C1 segment of cervical spinal cord (tissue), 14 donors: ENCODE data around the gene FHIP1B.

Experiments
- DNase-seq, 14 donors: peaks; one replicate each; lab custom pipeline; 2025; lab: John Stamatoyannopoulos, UW

Gene FHIP1B

DNA sequence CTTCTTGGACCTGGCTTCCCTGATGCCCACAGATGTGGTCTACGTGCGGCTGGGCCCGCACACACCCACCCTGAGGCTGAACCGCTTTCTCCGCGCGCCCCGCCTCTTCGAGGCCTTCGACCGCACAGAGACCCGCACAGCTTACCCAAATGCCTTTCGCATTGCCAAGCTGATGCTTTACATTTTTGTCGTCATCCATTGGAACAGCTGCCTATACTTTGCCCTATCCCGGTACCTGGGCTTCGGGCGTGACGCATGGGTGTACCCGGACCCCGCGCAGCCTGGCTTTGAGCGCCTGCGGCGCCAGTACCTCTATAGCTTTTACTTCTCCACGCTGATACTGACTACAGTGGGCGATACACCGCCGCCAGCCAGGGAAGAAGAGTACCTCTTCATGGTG is 5.7 kb upstream of the FHIP1B start:
- DNase-seq: no peak

DNA sequence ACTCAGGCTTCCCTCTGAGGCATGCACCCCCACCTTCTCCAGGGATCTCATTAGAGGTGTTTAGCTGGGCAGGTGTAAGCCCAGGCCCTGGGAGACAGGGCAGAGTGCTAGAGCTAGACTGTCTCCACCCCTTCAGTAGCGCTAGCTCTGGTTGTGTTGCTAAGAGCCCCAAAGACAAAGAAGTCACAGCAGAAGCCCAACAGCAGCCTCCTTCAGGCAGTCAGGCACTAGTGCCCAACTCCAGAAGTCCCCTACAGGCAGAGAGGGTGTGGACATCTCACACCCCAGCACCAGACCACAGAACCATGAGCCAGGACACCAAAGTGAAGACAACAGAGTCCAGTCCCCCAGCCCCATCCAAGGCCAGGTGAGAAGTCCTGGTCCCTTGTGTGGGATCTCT is 4.5 kb upstream of the FHIP1B start, which contains the start of gene CNGA4:
Gene CNGA4, plus strand, starts transcription at position 188 of the 400 bp plus-strand sequence. Its CDS starts 118 bp downstream, at position 306.
- DNase-seq: no peak

DNA sequence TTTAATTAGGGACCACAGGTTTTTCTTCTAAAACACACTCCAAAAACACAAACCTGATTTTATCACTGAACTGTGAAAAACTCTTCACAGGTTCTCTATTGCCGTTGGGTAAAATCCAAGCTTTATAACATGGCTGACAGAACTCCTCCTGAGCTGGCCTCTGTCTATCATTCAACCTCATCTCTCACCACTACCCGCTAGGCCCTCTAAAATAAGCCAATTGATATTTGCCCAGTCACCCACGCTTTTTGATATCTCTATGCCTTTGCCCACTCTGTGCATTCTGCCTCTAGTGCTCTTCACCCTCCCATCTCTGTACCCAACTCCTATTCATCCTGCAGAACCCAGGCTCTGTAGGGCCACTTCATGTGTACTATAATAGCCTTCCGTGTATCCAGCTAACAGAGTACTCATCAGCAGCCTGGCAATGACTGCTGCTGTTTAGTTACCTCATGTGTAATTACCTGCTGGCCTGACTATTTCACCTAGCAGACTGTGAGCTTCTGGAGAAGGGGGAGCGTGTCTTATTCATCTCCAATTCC is 3.4 kb upstream of the FHIP1B start:
- DNase-seq: no peak

DNA sequence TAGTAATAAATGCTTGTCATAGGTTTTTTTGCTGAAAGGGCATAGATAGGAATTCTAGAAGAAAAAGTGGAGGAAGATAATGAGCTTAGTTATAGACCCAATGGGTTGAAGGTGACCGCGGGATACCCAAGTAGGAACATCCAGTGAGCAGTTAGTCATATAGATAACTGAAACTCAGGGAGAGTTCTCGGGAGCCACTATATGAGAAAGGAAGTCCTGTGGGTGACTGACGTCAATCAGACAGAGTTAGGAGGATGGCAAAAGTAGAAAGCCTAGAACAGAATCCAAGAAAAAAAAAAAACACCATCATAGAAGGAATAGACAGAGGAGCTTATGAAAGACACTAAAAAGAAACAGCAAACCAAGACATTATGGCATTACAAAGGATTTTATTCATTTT is 2.8 kb upstream of the FHIP1B start:
- DNase-seq: no peak

DNA sequence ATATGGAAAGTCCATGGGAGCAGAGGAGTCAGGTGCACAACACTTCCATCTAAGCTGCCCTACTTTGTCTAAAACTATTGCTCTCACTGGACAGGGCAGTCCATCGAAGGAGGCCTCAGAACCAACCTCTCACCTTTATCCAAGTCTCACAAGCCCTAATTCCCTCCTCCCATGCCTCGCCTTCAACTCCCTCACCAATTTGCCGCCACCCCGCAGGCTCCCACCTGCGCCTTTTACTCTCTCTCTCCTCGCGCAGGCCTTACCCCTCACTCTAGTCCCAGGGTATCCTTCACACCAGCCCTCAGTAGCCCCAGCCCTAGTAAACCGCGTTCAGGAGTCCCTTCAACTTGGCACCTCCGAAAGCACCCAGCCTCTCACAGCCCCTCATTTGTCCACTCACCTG is 451 bp downstream of the FHIP1B start:
- DNase-seq: no peak

DNA sequence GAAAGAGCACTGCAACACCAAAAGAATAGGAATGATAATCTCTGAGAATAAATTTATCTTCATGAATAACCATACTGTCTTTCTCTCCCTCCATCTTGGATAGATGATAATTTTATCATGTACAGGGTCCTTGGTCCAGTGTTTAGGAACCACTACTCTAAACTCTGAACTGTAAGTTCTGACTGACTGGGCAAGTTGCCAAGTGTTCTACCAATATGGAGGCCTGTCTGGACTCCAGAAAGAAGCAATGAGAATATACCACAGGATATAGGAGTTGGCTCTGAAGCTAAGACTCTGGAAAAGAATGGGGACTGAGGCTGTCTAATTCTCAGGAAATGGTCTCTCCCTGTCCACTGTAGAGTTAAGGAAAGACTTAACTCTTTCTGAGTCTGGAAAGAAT is 1.5 kb downstream of the FHIP1B start:
- DNase-seq: no peak

DNA sequence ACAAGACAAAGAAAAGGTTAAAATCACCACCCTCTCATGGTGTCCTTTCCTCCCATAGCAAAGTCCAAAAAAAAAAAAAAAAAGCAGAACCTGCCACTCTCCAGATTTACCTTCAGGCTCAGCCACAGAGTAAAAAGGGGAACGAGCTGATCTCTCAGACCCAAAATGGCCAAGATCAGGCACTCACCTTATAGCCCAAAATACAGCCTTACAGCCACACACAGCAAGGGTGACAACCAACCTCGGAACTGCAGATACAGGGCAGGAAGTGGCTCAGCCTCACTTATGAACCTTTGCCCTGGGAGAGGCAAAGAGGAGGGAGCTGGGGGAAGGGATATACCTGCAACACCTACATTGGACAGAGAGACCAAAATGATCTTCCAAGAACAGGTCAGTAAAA is 4.5 kb downstream of the FHIP1B start:
- DNase-seq: no peak

DNA sequence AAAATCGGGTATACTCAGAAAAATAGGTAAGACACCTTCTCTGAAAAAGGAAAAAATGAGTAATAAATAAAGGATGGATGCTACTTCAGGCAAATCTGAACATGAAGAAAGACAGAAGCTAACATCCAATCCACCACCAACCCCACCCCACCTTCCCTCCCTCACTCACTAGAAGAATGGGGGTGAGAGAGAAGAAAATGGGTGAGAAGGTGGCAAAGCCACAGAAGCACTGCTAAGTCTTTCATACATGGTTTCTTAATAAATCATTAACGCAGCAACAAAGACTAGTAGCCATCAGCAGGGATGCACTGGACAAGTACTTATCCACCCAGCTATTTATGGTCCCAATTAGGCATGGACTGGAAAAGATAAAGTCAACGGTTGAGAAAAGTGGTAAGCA is 5.9 kb downstream of the FHIP1B start:
- DNase-seq: no peak

DNA sequence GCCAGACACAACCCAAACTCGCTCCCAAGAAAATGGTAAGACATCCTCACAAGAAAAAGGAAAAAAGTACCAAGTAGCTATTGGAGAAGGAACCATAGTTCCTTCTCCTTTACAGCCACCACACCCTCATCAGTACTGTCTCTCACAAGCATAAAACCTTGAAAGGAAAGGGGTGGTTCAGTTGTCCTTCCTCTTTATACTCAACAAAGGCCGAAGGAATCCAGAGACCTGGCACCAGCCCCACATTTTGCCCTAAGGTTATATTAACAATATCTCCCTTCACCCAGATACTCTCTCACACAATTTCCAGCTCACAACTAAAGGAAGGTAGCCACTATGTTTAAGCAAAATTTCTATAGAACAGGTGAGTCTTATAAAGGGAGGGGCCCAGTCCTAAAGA is 8.5 kb downstream of the FHIP1B start:
- no peak for DNase-seq

DNA sequence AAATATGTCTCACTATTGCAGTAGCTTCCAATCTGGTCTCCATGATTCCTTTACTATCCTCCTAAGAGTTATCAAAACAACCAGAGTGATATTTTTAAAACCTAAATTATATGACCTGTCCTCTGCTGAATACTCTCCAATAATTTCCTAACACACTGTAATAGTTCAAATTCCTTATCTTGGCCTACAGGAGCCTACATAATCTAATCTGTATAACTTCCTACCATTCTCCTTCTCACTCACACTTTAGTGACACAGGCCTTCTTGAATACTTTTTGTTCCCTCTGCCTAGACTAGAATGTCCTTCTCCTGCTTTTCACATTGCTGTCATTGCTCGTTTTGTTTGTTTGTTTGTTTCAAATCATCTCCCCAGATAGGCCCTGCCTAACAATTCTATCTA is 9.4 kb downstream of the FHIP1B start:
- no peak for DNase-seq

DNA sequence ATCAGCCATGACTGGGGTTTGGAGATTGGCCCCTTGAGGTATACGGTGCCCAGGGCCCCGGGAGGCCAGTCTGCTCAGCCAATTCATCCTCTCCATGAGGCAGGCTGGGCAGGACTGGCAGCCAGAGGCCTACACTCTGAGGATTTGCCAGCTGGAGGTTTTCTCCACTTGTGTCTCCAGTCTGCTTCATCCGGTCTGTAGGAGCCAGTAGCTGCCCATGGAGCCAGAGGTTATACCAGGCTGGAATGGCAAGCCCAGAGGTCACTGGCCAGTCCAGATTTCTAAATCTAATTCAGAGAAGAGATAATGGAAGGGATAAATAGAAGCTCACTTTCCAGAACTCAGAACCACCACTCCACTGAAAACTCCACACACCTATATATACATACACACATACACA is 10.0 kb downstream of the FHIP1B start:
- DNase-seq: no peak

DNA sequence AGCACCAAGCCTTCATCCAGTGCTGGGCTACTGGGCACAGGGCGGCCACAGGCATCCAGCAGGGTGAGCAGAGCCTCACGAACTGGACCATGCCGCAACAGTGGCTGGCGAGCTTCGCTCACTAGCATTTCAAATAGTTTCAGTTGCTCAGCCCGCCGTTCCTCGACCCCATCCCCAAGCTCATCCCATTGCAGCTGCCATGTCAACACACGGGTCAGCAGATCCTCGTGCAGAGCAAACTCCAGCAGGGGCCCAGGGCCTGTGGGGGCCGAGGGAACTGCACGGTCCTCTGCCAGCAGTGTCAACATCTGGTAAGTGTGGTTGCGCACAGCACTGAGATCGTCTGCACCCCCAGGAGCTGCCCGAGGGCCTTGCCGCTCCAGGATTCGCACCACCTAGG is 10.6 kb downstream of the FHIP1B start:
- DNase-seq: no peak

DNA sequence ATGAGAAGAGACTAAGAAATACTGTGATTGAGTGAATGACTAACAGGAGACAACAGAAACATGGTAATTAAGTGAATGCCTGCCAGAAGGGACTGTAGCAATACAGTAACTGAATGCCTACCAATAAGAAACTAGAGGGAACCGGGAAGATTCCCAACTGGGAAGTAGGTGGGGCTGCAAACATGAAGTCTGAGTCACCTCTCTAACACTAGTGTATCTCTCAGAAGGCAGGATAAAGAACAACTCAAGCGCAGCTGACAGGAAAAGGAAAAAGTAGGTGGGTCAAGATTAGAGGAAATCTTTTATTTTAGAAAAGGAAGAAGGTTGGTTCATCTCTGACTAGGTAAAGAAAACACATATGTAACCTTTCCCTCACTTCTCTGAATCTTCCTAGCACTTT is 15.1 kb downstream of the FHIP1B start:
- DNase-seq: no peak

DNA sequence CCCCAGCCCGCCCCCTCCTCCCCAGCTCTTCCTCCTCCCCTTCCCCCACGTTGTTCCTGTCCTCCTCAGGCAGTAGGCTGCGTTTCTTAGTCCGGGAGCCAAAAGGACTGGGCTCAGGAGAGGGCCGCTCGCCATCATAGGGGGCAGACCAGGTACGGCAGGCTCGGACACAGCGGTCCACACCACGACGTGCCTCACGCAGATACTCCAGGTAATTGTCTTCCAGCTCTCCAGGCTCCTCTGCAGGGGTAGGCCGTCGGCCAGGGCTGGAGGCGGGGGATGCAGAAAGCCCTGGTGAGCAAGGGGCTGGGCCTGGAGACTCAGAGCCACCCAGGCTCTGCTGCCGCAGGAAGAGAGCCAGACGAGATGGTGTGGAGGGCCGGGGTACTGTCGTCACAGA is 16.7 kb downstream of the FHIP1B start:
- DNase-seq: no peak

DNA sequence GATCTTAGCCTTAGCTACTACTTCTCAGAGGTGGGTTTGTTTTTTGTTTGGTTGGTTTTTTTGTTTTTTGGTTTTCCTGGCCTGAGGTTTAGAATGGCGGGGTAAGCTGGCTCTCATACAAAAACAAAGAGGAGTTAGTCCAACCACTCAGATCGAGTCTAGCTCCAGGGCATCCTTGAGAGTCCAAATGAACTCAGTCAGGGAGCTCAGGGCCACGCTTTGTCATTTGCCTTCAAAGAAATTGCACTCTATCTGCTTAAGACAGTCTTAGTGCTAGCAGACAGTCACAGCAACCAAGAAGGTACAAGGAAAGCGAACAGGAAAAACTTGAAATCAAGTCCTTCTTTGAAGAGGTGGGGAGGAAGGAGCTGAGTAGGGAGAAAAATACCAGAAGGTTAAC is 17.9 kb downstream of the FHIP1B start:
- no peak for DNase-seq

DNA sequence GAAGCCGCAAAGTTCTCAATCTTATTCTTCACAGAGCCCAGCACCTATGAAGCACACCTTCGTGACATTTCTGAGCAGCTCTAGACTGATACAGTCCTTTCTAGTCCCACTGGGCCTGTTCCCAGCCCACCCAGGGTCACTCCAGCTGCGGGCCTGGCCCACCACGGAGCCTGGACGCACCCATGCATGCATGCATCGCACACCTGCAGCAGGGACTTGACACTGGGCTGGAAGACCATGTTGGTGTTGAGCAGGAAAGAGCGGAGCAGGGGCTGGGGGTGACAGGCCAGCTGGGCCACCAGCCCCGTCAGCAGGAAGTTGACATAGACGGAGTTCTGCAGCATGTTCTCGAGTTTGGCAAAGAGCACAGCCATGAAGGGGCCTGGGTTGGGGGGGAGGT is 19.9 kb downstream of the FHIP1B start:
- DNase-seq: no peak

DNA sequence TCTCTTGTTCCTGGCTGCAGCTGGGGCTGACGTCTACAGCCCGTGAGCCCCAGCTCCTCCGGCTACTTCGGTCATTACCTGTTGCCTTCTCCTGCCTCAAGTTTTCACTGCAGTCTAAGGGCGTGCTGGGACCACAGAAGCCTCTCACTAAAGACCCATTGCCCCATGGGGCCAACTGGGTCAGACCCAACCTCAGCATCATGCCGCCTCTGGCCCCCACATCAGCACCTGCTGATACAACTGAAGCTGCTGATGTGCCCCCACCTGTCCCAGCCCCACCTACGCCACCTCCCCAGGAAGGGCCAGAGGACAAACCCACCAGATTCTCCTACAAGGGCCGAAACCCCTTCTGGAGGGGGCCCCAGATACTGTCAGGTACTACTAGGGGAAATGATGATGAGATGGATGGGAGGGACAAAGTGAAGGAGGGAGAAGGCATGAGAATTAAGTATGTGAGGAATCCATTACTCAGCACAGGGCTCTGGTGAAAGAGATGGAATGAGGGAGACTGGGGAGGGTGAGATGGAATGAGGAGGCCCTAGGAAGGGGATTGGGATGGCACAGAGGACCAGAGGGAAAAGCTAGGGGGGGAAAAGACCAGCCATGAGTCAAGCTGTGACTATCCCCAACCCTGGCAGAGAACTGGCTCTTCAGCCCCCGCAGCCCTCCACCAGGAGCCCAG is 24.0 kb downstream of the FHIP1B start:
- no peak for DNase-seq

DNA sequence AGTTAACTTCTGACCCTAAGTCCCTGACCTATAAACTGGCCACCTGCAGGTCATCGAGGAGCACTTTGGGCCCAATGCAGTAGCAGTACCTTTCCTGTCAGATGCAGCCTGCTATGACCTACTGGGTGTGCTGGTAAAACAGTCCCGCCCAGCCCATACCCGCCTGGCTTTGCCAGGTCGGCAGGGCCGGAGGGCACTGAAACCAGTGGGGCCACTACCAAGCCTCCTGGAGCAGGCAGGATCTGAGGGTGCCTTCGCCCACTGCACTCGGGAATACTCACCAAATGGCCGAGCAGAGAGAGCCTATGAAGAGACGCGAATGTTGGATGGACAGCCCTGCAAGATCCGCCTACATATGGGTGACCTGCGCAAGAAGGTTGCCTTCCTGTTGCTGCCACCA is 24.6 kb downstream of the FHIP1B start:
- DNase-seq: no peak

DNA sequence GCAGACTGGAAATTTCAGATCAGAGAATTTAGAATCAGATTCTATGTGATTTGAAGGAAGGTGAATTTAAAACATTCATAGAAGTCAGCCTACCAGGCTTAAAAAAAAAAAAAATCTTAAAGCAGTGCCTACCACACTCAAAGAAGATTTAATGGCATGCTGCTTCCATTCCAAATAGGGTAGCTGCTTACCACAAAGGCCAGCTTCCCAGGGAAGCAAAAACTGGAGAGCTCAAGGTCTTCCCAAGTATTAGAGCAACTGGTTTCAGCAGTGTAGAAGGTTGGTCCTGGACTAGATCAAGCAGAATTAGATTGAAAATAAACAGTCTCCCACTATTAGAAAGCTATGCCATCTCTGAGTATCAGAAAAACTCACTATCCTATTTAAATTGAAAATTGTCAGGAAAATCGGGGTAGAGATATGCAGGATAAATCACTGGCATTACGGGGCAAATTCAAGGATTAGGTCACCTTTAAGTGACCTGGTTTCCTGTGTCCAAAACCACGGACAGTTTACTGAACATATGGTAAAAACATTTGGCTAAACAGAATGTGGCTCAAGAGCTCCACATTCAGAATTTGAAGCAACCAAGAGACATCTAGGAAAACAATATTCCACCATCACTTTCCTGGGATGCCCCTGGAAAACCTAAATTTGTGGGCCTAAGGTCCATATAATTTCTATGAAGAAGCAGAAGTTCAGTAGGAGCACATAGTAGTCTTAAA is 27.8 kb downstream of the FHIP1B start:
- peak in 1 of 14 donors; percentile 34 for DNase-seq

DNA sequence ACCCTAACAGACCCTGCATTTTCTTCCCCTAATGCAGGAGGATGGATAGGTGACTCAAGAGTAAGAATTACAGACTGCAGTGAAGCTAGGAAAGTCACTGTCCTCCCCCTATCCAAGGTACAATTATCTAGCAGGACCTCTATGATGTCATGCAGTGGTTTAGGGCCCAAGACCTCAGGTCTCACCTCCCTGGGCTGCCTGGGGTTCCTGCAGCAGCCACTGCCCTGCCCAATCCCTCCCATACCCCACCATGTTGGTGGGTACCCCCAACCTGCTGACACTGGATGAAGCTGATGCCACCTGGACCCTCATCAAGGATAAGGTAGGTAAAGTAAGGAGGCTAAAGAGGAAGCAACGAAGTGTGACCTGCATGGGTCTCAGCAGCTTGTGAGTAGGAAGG is 29.1 kb downstream of the FHIP1B start, which contains the start of gene C11orf42:
Gene C11orf42, plus strand, starts transcription at position 192 of the 400 bp plus-strand sequence. Its CDS starts 59 bp downstream, at position 251.
- no peak for DNase-seq

DNA sequence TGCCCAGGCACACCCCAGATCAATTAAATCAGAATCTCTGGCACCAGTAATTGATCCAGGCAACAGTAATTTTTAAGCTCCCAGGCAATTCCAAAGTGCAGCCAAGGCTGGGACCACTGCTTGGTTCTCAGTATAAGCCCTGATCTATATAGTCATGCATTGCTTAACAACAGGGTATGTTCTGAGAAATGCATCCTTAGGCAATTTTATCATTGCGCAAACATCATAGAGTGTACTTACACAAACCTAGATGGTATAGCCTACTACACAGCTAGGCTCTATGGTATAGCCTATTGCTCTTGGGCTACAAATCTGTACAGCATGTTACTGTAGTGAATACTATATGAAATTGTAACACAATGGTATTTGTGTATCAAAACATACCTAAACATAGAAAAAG is 29.7 kb downstream of the FHIP1B start:
- no peak for DNase-seq

DNA sequence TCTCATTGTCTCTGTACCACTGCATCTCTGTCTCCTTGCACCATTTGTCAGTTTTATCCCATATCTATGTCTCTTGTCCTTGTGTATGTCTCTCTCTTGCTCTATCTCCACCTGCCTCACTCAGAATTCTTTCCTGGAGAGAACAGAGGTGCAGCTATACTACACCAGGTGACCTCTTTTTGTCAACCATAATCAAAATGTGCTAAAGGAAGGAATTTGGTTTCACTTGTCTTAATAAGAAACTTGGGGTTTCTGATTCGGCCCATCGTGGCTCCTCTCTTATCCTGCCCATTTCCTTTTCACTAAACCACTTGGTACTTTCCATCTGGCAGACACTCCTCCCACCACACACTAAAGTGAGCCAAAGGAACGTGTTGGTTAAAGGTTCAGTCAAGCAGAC is 31.1 kb downstream of the FHIP1B start:
- DNase-seq: no peak

DNA sequence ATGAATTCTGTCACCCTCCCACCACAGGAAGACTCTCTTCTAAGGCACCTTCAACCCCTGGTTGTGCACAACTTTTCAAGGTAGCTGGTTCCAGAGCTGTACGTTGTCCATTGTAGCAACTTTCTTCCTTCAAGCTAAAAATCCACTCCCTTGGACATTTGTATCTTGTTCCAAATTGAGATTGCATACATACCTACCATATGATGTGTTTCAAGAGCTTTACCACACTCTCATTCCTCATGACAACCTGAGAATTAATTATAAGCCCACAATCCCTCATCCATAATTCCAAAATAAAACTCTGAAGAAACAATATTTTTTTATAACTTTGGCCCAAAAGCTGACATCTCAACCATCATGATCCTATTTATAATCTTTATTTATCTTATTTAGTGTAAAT is 32.4 kb downstream of the FHIP1B start:
- no peak for DNase-seq
